GM12801 (cell line): ENCODE measurements around the gene SMC1B.

Experiments used
- CTCF ChIP-seq: IDR thresholded peaks from one replicate; pipeline ENCODE4 v1.5.1; 2011; ENCODE audit warnings: control low read depth; ENCODE audit not compliant: insufficient read length; ENCODE audit errors: extremely low read depth

The SMC1B gene

GRCh38 chr22:45399712-45400445 lies 13.5 kb downstream of the SMC1B start:
- TF ChIP-seq CTCF = no peak

- TF ChIP-seq CTCF = no peak
Observed at GRCh38 chr22:45398214-45398613, 15.2 kb downstream of the SMC1B start.

- TF ChIP-seq CTCF = no peak
Observed at GRCh38 chr22:45397806-45398205, 15.6 kb downstream of the SMC1B start.

GRCh38 chr22:45389546-45389945 lies 23.9 kb downstream of the SMC1B start:
- no peak for TF ChIP-seq CTCF

- no peak for TF ChIP-seq CTCF
Observed at GRCh38 chr22:45381348-45381747, 32.1 kb downstream of the SMC1B start.

GRCh38 chr22:45376703-45377102 lies 36.7 kb downstream of the SMC1B start:
- no peak for TF ChIP-seq CTCF

GRCh38 chr22:45376009-45376408 lies 37.4 kb downstream of the SMC1B start:
- no peak for TF ChIP-seq CTCF
